HG03135 (cell line): ENCODE measurements around the gene SCAF11.
A peak's percentile ranks its signal among the peaks of the same experiment; 100 is the strongest.

Experiments used
- ATAC-seq: cut with Tn5 transposase; IDR thresholded peaks from one replicate; pipeline ENCODE4 v1.9.1; 2021; ENCODE audit warnings: mild to moderate bottlenecking, moderate library complexity; ENCODE audit not compliant: unreplicated experiment

The SCAF11 gene

DNA sequence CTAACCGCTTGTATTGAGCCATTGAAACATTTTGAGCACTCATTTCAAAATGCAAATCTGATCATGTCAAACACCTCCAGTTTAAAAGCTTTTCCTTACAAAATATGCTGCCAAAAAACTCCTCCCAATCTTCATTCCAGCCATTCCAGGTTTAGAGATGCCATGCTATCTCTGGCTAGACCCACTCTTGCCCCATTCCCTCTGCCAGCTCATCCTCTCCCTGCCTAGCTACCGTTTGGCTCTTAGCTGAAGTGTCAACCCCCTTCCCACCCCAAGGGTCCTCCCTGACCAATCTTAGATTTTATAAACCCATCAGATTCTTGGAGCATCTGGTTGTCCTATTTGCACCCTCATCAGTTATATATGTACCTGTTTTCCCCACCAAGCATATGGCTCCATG lies 75.0 kb downstream of the SCAF11 start:
- no peak for ATAC-seq

DNA sequence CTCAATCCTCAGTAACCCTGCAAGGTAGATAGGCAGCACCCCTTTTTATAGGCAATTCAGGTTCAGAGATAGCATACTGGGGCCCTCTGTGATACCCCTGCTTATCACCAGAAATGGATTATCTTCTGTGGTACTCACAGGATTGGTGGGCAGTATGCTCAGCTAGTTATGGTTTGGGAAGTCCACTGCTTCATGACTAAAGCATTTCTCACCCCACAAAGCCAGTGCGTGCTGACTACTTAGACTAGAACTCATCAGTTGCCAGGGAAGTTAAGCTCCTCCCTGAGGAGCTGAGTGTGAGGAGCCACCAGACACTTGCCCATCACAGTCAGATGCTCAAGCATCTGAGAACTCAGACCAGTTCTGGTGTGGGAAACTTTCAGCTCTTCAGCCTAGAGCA lies 76.3 kb downstream of the SCAF11 start:
- ATAC-seq, result peak; percentile 47

DNA sequence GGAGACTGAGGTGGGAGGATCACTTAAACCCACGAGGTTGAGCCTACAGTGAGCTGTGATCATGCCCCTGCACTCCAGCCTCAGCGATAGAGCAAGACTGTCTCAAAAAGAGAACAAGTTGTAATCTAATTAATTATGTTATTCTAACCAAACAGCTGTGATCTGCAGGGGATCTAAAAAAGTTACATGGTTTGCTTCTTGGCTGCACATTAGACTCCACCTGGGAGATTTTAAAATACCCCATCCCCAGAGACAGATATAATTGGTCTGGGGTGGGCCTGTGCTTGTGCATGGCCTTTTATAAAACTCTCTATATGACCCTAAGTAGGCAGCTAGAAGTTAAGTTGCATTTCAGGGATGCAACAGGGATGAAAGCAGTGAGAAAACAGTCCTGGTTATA lies 76.7 kb downstream of the SCAF11 start:
- ATAC-seq, result no peak

DNA sequence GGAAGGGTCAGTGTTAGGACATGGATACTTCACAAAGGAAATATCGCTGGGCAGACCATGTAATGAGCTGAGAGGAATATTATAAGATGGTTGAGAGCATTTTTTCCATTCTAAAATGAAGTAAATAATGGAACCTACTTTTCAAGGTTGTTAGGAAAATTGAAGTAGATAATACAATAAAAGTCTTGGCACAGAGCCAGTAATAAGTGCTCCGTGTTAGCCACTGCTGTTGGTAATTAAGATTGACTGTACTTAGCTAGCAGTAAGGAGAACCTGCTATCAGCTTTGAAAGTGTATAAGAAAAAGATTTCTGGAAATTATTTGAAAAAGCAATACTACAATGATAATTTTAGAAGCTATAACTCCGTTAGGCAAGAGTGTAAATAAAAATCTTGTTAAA lies 77.6 kb downstream of the SCAF11 start:
- no peak for ATAC-seq

GRCh38 chr12:45909041-45909713 lies 81.2 kb downstream of the SCAF11 start:
- no peak for ATAC-seq

DNA sequence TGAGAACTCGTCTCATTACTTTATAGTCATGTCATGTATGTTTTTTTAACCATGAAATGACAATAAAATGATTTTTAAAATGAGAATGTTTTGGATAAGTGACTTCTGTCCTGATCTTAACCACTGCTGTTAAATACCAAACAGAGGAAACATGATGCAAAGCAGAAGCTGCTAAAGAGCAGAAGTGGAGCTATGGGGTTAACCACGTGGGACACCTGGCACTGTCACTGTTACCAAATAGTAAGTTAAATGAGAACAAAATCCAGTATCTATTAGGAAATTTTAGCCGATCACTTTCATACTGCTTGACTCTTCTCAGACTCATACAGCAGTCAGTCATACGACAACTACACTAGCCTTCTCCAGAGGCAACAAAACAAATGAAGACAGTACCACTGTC lies 82.4 kb downstream of the SCAF11 start:
- peak; percentile 80 for ATAC-seq

GRCh38 chr12:45898094-45898493 lies 92.3 kb downstream of the SCAF11 start:
- no peak for ATAC-seq

DNA sequence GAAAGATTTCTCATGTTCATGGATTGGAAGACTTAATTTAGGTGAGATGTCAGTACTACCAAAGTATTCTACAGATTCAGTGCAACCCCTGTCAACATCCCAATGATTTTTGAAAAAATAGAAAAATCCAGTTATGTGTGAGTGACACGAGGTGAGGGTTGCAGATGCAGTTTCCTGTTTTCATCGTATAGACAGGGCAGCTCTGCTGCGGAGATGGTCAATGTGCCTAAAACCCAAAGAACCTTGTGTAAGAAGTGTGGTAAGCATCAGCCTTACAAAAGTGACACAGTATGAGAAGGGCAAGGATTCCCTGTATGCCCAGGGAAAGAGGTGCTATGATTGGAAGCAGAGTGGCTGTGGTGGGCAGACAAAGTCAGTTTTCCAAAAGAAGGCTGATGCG lies 94.4 kb downstream of the SCAF11 start:
- no peak for ATAC-seq

DNA sequence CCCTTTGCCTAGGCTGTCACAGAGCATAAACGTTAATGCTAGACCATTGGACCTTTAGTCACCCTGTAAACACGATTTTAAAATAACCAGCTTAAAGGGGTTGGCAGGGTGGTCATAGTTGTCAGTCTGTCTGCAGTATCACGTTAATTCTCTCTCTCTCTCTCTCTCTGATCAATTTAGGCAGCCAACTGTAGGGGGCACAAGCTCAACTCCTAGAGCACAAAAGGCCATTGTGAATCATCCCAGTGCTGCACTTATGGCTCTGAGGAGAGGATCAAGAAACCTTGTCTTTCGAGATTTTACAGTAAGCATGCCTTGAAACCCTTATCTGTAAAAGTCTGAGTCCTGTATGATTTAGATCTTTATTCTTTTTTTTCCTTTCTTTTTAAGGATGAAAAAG lies 97.1 kb downstream of the SCAF11 start:
- no peak for ATAC-seq

DNA sequence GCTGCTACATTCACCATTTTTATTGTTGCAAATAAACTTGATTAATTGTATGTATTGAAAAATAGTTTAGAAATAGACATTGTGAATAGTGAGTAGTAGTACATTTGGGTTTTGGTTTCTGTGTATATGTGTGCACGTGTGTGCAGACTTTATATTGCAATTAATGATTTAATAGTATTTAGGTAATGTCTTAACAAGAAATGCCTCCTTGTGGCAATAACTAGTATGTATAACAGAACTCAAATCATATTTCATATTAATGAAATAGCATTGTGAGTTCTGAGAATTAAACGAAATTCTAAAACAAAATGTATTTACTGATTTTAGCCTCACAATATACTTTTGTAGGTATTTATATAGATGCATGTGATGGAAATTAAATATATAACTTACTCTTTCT lies 100.1 kb downstream of the SCAF11 start:
- no peak for ATAC-seq

DNA sequence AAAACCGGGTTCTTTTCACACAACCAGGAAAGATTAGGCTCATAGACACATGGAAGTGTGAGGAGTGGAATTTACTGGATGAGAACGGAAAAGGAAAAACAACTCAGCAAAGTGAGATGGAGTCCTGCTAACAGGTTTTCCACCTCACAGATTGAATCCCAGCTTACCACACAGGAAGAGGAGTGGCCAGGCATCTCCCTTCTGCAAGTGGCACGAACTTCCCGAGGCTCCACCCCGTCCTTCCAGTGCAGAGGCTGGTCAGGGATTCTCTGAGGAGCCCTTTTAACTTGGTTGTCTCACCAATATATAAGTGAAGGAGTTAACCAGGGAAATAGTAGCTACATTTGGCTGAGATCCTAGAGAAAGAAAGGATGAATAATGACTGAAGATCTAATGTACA lies 102.8 kb downstream of the SCAF11 start:
- ATAC-seq, result no peak

DNA sequence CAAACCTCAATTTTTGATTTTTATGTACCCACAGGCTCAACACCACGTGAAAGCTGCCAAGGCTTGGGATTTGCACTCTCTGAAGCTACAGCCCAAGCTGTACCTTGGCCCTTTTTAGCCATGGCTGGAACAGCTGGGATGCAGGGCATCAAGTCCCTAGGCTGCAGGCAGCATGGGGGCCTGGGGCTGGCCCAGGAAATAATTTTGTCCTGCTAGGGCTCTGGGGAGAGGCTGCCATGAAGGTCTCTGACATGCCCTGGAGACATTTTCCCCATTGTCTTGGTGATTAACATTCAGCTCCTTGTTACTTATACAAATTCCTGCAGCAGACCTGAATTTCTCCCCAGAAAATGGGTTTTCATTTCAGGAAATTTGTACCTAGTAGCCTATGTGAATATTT lies 103.7 kb downstream of the SCAF11 start:
- ATAC-seq, result no peak

GRCh38 chr12:45883187-45883586 lies 107.2 kb downstream of the SCAF11 start:
- no peak for ATAC-seq

DNA sequence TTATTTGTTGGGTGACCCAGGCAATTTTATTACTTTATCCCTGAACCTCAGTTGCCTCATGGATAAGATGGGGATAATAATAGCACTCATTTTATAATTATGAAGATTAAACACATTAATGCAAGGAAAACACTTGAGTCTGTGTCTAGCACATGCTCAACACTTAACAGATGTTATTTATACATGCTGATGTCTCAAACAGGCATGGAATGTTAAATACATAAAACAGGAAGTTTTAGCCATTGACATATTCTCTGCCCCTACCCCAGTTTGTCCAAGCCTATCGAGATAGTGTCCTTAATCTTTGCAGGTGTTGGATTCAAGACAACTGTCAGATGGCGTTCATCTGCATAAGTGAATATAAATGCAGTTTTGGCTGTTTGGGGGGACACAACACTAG lies 109.8 kb downstream of the SCAF11 start:
- ATAC-seq, result no peak

DNA sequence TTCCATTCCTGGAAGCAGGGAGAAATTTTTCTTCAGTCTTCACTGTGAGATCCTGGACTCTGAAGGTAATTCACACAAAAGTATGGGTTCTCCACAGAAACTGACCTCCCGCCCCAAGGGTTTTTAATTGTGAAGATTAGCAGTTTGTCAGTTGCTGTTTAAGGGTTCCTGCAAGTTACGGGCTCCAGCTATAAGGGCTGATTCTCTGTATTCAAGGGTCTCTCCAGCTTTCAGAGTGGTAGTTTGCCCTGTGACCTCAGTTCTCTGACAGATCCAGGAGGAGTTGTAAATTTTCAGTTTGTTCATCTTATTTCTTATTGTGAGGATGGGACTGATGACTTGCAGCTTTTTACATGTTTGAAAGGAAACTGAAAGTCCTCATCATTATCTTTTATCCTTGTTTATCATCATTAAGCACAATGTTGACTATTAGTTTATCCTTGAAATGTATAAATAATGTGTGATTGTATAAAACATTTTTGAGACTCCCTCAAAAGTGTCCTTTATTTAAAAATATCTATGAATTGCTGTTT lies 110.9 kb downstream of the SCAF11 start:
- ATAC-seq, result no peak

GRCh38 chr12:45878630-45879255 lies 111.6 kb downstream of the SCAF11 start:
- no peak for ATAC-seq

- no peak for ATAC-seq
Observed at GRCh38 chr12:45877069-45877468, 113.3 kb downstream of the SCAF11 start.

- ATAC-seq, result no peak
Observed at GRCh38 chr12:45872446-45872845, 117.9 kb downstream of the SCAF11 start.
